Measurements from ENCODE around the gene CD99.

DNA sequence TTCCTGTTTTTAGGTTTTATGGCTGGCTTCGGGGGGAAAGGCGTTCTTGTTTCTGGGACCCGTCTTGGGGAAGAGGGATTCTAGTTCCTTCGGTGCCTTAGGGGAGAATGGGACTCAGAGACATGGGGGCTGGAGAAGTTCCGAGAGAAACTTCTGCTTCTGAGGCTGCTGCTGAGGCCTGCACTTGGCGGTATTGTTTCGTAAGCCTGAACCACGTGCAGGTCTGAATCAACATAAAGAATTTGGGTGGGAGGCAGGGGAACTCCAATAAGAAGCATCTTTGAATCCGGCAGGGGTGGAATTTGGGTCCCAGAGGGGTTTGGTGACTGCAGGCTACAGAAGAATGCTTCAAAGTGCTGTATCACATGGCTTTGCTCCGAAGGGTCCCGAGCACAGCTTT, 75.8 kb downstream of the CD99 start:
- TF ChIP-seq REST (IDR thresholded peaks at IDR 0.05; ENCODE audit: borderline replicate concordance in 1 of 2, low read depth in 1 of 2, low read length in 2 of 2), result no peak
- TF ChIP-seq KDM1A (CRISPR knock-in tag; IDR thresholded peaks at IDR 0.05), result no peak
- TF ChIP-seq SMC3 (IDR thresholded peaks at IDR 0.05; ENCODE audit: low read length), result no peak
- no peak for TF ChIP-seq GTF2F1 (IDR thresholded peaks at IDR 0.05; ENCODE audit: low read length)
- TF ChIP-seq TCF12 (IDR thresholded peaks at IDR 0.05), result no peak
- TF ChIP-seq TCF12 (CRISPR knock-in tag; IDR thresholded peaks at IDR 0.05), result no peak
- no peak for TF ChIP-seq ZNF776 (CRISPR knock-in tag; IDR thresholded peaks at IDR 0.05)
- TF ChIP-seq EZH2 (conservative IDR thresholded peaks at IDR 0.05; ENCODE audit: low read depth, low read length), result no peak
- TF ChIP-seq GTF3A (CRISPR knock-in tag; conservative IDR thresholded peaks at IDR 0.05), result no peak
- no peak for TF ChIP-seq SATB2 (CRISPR knock-in tag; IDR thresholded peaks at IDR 0.05)
- no peak for TF ChIP-seq SOX5 (CRISPR knock-in tag; IDR thresholded peaks at IDR 0.05; ENCODE audit: borderline replicate concordance)
- no peak for TF ChIP-seq CHCHD3 (CRISPR knock-in tag; IDR thresholded peaks at IDR 0.05)
- TF ChIP-seq CBX5 (CRISPR knock-in tag; IDR thresholded peaks at IDR 0.05; ENCODE audit: borderline replicate concordance), result no peak
- TF ChIP-seq ZNF660 (CRISPR knock-in tag; IDR thresholded peaks at IDR 0.05; ENCODE audit: borderline replicate concordance, low read depth), result no peak

Data from HepG2 (cell line).